SK-N-SH (cell line): Measurements from ENCODE around the gene ABHD13.

Source experiments
- RFX5 ChIP-seq: IDR thresholded peaks from 2 replicates; pipeline ENCODE4 v1.6.1; 2012; ENCODE audit warnings: mild to moderate bottlenecking, improper control_type of control experiment, low read length
- TCF12 ChIP-seq: IDR thresholded peaks from 2 replicates; pipeline ENCODE4 v1.4.0; 2012

DNA sequence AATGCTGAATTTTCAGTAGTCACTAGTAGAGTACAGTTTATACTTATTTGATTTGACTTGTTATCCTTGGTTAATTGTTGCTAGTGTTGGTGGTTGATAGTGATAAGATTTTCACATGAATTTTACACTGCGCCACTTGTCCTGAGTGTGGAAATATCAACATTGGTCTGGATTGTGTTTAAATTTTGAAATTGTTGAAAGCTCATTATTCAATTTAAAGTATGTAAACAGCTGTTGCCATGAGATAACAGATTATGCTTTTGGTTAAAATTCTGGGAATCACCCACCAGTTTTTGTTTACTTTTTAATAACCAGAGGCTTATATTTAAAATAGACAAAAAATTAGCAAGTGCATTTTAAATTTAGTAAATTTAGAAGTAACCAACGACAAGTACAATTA, 39.1 kb downstream of the ABHD13 start:
- TF ChIP-seq TCF12 (no peak), RFX5 (no peak)
